HG02798 (cell line): Measurements from ENCODE around the gene SLC13A4.
"Not testable (repeated sequence)": the region's sequence is repeated elsewhere in the genome, so short reads cannot be mapped to it uniquely, and the experiment has no call there.

Experiments used
- ATAC-seq: cut with Tn5 transposase; IDR thresholded peaks from one replicate; pipeline ENCODE4 v1.9.1; 2021; ENCODE audit warnings: mild to moderate bottlenecking; ENCODE audit not compliant: unreplicated experiment, poor library complexity

The SLC13A4 gene

GRCh38 chr7:135668852-135669395 is 59.1 kb downstream of the SLC13A4 start:
- ATAC-seq: not testable (repeated sequence)

- ATAC-seq: not testable (repeated sequence)
Measured at GRCh38 chr7:135667626-135668025, 60.4 kb downstream of the SLC13A4 start.

DNA sequence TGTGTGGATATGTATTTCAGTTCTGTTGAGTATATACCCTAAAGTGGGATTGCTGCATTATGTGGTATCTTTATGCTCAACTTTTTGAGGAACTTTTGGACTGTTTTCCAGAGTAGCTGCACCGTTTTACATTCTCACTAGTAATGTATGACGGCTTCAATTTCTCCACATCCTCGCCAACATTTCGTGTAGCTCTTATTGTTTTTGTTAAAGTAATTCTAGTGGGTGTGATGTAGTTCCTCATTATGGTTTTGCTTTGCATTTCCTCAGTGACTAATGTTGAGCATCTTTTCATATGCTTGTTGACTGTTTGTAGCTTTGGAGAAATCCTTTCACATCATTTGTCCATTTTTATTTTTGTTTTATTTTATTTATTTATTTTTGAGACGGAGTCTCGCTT is 61.1 kb downstream of the SLC13A4 start:
- ATAC-seq: no peak

DNA sequence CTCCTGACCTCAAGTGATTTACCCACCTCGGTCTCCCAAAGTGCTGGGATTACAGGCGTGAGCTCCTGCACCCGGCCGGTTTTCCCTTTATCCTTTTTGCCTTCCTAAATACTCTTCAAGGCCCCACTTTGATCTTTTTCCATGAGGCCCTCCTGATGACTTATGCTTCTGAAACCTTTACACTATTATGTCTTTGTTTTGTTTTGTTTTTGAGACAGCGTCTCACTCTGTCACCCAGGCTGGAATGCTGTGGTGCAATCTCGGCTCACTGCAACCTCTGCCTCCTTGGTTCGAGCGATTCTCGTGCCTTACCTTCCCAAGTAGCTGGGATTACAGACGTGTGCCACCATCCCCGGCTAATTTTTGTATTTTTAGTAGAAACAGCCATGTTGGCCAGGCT is 61.8 kb downstream of the SLC13A4 start:
- no peak for ATAC-seq

GRCh38 chr7:135665042-135665441 is 62.9 kb downstream of the SLC13A4 start:
- ATAC-seq: no peak

- no peak for ATAC-seq
Measured at GRCh38 chr7:135664046-135664589, 63.9 kb downstream of the SLC13A4 start.

- ATAC-seq: peak; percentile 93
Measured at GRCh38 chr7:135662373-135663114, 65.4 kb downstream of the SLC13A4 start, which contains the start of gene STMP1. STMP1 (plus strand) TSS chr7:135662514.

GRCh38 chr7:135662123-135662372 is 65.9 kb downstream of the SLC13A4 start:
- ATAC-seq: no peak

DNA sequence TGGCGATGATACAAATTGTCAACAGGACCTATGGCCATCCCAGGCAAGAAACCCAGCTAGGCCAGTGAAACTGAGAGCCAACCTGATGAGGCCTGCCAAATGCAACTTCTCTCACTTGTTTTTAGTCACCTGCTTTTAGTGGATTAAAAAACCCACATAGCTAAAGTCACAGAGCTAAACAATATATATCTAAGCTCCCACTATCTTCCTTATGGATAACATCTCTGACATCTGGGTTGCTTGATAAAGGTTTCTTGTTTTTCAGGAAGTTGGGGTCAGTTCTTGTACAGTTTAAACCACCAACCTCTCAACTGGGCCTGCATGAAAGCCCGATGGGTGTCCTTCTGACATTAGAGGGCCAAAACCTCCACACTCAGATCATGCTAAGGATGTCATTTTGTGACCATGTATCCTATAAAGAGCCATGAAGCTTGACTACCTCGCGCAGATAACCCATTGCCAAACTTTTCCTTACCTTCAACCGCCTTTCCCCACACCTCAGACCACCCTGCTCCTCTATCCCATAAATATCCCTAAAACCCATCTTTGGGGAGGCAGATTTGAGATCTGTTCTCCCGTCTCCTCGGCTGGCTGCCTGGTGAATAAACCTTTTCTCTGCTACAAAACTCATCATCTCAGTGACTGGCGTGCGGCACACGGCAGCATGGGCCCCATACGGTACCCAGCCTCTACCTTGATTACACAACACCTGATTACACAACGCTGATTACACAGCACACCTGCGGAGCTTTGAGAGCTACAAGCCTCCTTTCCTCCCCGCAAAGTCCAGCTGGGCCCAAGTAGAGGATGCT is 66.5 kb downstream of the SLC13A4 start:
- ATAC-seq: peak; percentile 8

DNA sequence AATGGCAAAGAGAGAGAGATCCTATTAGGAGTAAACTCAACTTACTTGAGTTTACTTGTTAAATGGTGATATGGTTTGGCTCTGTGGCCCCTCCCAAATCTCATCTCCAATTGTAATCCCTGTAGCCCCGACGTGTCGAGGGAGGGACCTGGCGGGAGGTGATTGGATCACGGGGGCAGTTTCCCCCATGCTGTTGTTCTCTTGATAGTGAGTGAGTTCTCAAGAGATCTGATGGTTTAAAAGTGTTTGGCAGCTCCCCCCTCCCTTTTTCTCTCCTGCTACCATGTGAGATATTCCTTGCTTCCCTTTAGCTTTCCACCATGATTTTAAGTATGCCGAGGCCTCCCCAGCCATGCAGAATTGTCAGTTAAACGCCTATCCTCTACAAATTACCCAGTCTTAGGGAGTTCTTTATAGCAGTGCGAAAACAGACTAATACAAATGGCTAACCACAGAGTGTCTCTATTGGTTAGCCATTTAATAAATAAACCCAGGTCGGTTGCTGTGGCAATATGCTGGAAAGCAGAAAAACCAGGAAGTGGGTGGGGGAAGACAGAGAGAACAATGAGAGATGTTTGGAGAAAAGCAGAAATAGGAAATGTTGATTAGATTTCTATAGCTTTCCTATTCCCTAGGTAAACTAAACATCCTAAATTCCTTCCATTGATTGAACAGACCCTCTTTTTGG is 68.7 kb downstream of the SLC13A4 start:
- ATAC-seq: no peak

DNA sequence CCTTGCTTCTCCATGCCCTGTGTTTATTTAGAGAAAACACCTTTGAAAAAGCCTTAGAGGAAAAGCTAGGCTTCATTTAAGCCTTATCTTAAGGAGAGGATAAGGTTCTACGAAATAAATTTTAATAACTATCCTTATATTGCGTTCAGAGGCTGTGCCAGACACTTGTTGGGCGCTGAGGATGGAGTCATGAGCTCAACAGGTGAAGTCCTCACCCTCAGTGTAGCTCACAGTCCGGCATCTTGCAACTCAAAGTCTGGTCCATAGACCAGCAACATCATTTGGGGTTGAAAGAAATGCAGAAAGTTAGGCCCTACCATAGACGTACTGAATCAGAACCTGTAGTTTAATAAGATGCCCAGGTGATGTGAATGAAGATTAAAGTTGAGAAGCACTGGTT is 69.4 kb downstream of the SLC13A4 start:
- ATAC-seq: no peak

- no peak for ATAC-seq
Measured at GRCh38 chr7:135653340-135654080, 74.5 kb downstream of the SLC13A4 start.

- ATAC-seq: no peak
Measured at GRCh38 chr7:135650831-135651573, 77.0 kb downstream of the SLC13A4 start.

DNA sequence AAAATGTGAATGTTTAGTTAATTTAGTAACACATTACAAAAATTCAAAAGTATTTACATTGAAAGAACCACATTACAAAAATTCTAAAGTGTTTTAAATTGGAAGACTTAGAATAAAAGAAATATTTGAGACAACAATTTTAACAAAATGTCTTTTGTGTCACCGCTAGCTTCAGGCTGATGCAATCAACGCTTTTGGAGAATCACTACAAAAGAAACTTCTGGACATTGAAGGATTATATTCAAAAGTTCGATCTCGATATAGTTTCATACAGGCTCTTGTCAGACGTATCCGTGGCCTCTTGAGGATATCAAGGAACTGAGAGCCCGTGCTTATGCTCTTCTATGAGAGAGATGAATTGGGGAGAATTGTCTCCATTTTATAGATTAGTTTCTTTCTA is 79.8 kb downstream of the SLC13A4 start:
- no peak for ATAC-seq

GRCh38 chr7:135647755-135648154 is 80.2 kb downstream of the SLC13A4 start:
- no peak for ATAC-seq

DNA sequence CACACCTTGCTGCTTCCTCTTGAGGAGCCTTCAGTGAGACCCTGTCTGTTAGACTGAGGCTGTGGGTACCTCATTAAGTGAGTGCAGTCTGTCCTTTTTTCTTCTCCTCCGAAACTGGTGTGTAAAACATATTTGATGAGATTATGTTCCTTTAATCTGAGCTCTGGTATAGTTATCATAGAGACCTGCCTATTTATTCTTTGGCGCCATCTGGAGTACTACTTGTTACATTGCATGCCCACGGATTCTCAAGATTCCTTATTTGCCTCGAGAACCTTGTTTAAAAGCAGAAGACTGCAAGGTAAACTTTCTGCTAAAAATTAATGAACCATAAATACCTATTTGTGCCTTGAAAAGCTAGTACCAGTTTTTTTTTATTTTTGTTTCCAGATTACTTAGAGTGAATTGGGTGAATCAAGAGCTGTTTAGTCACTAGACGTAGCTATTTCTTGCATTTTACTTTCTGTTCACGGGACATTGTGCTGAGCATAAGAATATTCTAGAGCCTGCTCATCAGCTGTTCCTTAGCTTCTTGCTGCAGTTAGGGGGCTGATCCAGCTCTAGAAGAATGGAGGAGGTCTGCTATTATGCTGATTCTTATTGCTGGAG is 82.6 kb downstream of the SLC13A4 start:
- ATAC-seq: peak; percentile 49

GRCh38 chr7:135644729-135645128 is 83.3 kb downstream of the SLC13A4 start:
- no peak for ATAC-seq

DNA sequence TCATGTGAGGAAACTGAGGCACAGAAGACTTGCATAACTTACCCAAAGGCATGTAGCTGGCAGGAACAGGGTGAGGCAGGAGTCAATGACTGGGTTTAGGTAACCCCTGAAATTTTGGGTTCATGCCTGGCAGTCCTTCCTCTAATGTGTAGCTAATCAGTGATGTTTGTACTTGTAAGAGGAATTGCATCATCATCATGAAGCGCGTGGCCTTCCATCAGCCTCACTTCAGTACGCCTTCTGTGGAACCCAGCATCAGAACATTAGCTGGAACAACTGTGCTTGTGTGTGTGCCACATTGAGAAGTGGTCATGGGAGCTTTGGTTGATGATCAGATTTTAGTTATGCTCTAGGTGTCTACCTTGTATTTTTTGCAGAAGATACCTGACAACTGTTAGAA is 83.8 kb downstream of the SLC13A4 start:
- ATAC-seq: no peak

- not testable (repeated sequence) for ATAC-seq
Measured at GRCh38 chr7:135639690-135640089, 88.3 kb downstream of the SLC13A4 start.
